Naive thymus-derived CD8-positive, alpha-beta T cell (primary cell): ENCODE results near the gene CCL3. TPM values are rescaled to one million over a fixed set of nuclear protein-coding genes. Genes with fewer than 3 reads are reported as not detected.
"Not testable (repeated sequence)": the region's sequence is repeated elsewhere in the genome, so short reads cannot be mapped to it uniquely, and the experiment has no call there.

Experiments used
- ATAC-seq, 2 donors: fragments of 150-1000 bp; cut with Tn5 transposase in 1 of 2; sonication (Bioruptor Pico), chemical (Tn5 transposase) in 1 of 2; 1 replicate in 1 of 2; 2 replicates in 1 of 2; pipeline ENCODE4 v1.10.0; 2021; ENCODE audit warnings: mild to moderate bottlenecking in 2 of 2, moderate library complexity in 2 of 2
- POLR2A ChIA-PET: fragments of 350-600 bp; sonication (Branson Sonifier 250); formaldehyde crosslinking; loops from one replicate; lab custom pipeline; 2021; ENCODE audit warnings: antibody characterized with exemption; lab: Charles Lee
- DNase-seq, 10 donors: peaks; one replicate each; pipeline versions ENCODE4 v3.0.0 to v3.0.0-alpha.2; 2020 to 2022
- H3K27ac Mint-ChIP-seq, 10 donors: one replicate each; pipeline ENCODE4 v1.8.0; 2020 to 2022; ENCODE audit warnings: mild to moderate bottlenecking in 10 of 10, mixed read lengths in 10 of 10, moderate library complexity in 4 of 10, inconsistent platforms in 1 of 10
- H3K27me3 Mint-ChIP-seq, 5 donors: one replicate each; pipeline ENCODE4 v1.8.0; 2021 to 2022; ENCODE audit warnings: mixed read lengths in 5 of 5
- H3K36me3 Mint-ChIP-seq, 3 donors: one replicate each; pipeline ENCODE4 v1.8.0; 2020 to 2022; ENCODE audit warnings: mixed read lengths in 3 of 3, mild to moderate bottlenecking in 2 of 3, inconsistent platforms in 1 of 3
- H3K4me1 Mint-ChIP-seq, 4 donors: one replicate each; pipeline ENCODE4 v1.8.0; 2021 to 2022; ENCODE audit warnings: mixed read lengths in 4 of 4
- H3K4me3 Mint-ChIP-seq, 10 donors: one replicate each; pipeline ENCODE4 v1.8.0; 2020 to 2022; ENCODE audit warnings: mild to moderate bottlenecking in 10 of 10, mixed read lengths in 10 of 10, moderate library complexity in 6 of 10, inconsistent platforms in 1 of 10
- H3K9me3 Mint-ChIP-seq, 9 donors: one replicate each; pipeline ENCODE4 v1.8.0; 2020 to 2022; ENCODE audit warnings: mixed read lengths in 9 of 9, mild to moderate bottlenecking in 3 of 9, inconsistent platforms in 1 of 9, moderate library complexity in 1 of 9
- polyA plus RNA-seq, 3 donors: library from polyadenylated mRNA; unstranded; fragments of 300-500 nt; fragmentation: Illumina TruSeq; gene quantifications; one replicate each; pipeline ENCODE4 v1.2.3, GENCODE V29; 2021
- total RNA-seq, 8 experiments: library from RNA in 2 of 8; stranded (reverse) in 2 of 8; gene quantifications; one replicate each; pipeline ENCODE4 v1.2.3 and lab custom pipeline; 2021 to 2026

Gene CCL3
- total and polyA plus RNA-seq, 5 experiments from 2014 or later, result 1.6 to 10.9 (median 2.6) TPM; not detected in 2

GRCh38 chr17:36111068-36111490 lies 21.1 kb upstream of the CCL3 start:
- POLR2A ChIA-PET, result no interaction called here
- no peak overlapping the region for H3K27ac Mint-ChIP-seq
- no peaks in the 10 kb centered on the region for H3K36me3 Mint-ChIP-seq
- peaks cover 2 to 14% (median 6%) of the 10 kb centered on the region in 5 donors for H3K27me3 Mint-ChIP-seq
- peaks cover 0 to 7% (median 0%) of the 10 kb centered on the region in 9 donors for H3K9me3 Mint-ChIP-seq
- ATAC-seq, result no peak
- DNase-seq, result no peak
- no peak overlapping the region for H3K4me3 Mint-ChIP-seq
- H3K4me1 Mint-ChIP-seq, result peaks cover 0 to 26% (median 0%) of the 10 kb centered on the region in 4 donors

DNA sequence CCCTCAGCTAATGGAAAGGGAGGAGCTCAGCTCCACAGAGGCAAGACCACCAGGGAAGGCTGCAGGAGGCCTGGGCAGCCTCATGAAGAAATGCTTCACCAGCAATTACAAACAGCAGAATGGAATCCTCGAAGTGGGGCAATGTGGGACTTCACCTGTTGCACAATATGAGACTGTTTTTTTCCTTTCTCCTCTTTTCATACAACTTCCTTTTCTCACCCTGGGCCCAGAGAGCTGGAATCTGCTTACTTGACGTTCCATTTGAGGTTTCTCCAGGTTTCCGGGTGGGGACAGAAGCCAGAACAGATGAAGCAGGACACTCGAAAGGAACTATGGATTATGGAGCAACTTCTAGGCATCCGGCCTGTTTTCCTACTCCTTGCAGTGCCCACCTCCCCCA lies 18.3 kb upstream of the CCL3 start:
- DNase-seq, H3K4me3 Mint-ChIP-seq, H3K36me3 Mint-ChIP-seq, ATAC-seq, H3K9me3 Mint-ChIP-seq, POLR2A ChIA-PET: not testable (repeated sequence)
- Mint-ChIP-seq H3K27ac (peak overlapping the region in 1 of 10 donors; percentile 38), H3K27me3 (peaks cover 3 to 34% (median 22%) of the 10 kb centered on the region in 5 donors), H3K4me1 (peaks cover 0 to 50% (median 3%) of the 10 kb centered on the region in 4 donors)

DNA sequence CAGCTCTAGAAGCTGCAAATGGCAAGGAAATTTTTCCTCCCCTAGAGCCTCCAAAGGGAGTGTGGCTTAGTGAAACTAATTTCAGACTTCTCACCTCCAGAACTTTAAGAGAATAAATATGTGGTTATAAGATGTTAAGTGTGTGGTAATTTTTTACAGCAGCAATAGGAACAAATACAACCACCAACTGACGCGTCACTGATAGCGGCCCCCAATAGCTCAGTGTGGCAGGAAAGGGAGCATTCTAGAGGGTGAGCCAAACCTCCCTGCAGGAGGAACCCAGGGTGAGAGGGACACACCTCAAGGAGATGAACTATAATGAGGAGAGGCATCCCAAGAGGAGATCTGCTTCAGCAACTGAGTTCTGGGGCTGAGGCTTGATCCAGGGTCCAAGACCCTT lies 17.7 kb upstream of the CCL3 start:
- Mint-ChIP-seq H3K9me3 (peaks cover 0 to 2% (median 0%) of the 10 kb centered on the region in 9 donors), H3K36me3 (no peaks in the 10 kb centered on the region), H3K4me3 (peak overlapping the region in 2 of 10 donors; percentile 14 to 20), H3K4me1 (peaks cover 0 to 56% (median 5%) of the 10 kb centered on the region in 4 donors), H3K27ac (peak overlapping the region in 3 of 10 donors; percentile 4 to 38 (median 34)), H3K27me3 (peaks cover 3 to 40% (median 22%) of the 10 kb centered on the region in 5 donors)
- no peak for ATAC-seq
- peak in 1 of 10 donors; percentile 42 for DNase-seq
- POLR2A ChIA-PET, result no interaction called here

GRCh38 chr17:36106493-36106835 lies 16.5 kb upstream of the CCL3 start:
- no peak for ATAC-seq
- H3K36me3 Mint-ChIP-seq, result no peaks in the 10 kb centered on the region
- H3K27me3 Mint-ChIP-seq, result peaks cover 3 to 44% (median 22%) of the 10 kb centered on the region in 5 donors
- DNase-seq, result no peak
- POLR2A ChIA-PET, result no interaction called here
- H3K27ac Mint-ChIP-seq, result peak overlapping the region in 2 of 10 donors; percentile 49 to 65
- no peak overlapping the region for H3K4me3 Mint-ChIP-seq
- peaks cover 0 to 60% (median 5%) of the 10 kb centered on the region in 4 donors for H3K4me1 Mint-ChIP-seq
- no peaks in the 10 kb centered on the region for H3K9me3 Mint-ChIP-seq

- POLR2A ChIA-PET, result no interaction called here
- Mint-ChIP-seq H3K36me3 (no peaks in the 10 kb centered on the region), H3K4me1 (peaks cover 0 to 58% (median 5%) of the 10 kb centered on the region in 4 donors), H3K27me3 (peaks cover 3 to 44% (median 22%) of the 10 kb centered on the region in 5 donors), H3K9me3 (no peaks in the 10 kb centered on the region), H3K27ac (peak overlapping the region in 3 of 10 donors; percentile 65 to 93 (median 91)), H3K4me3 (peak overlapping the region in 3 of 10 donors; percentile 1 to 92 (median 92))
- DNase-seq (no peak), ATAC-seq (no peak)
Measured at GRCh38 chr17:36105781-36106492, 16.0 kb upstream of the CCL3 start.

- Mint-ChIP-seq H3K27ac (peak overlapping the region in 5 of 10 donors; percentile 49 to 93 (median 81)), H3K4me3 (peak overlapping the region in 6 of 10 donors; percentile 46 to 92 (median 73)), H3K36me3 (no peaks in the 10 kb centered on the region), H3K9me3 (no peaks in the 10 kb centered on the region), H3K4me1 (peaks cover 0 to 63% (median 5%) of the 10 kb centered on the region in 4 donors), H3K27me3 (peaks cover 3 to 53% (median 28%) of the 10 kb centered on the region in 5 donors)
- POLR2A ChIA-PET, result no interaction called here
- DNase-seq, result no peak
- ATAC-seq, result no peak
Measured at GRCh38 chr17:36104701-36105181, 14.8 kb upstream of the CCL3 start.

DNA sequence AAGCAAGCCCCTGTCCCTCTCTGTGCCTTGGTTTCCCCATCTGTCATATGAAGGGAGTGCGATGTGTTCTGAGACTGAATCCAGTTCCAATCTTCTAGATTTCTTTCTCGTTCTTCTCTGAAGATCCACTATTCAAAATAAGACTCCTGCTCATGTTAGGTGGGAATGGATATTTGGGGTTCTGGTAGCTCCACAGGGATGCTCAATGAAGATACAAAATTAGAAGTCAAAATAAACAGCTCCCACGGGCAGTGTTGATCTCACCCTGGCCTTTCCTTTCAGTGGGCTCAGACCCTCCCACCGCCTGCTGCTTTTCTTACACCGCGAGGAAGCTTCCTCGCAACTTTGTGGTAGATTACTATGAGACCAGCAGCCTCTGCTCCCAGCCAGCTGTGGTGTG lies 14.3 kb upstream of the CCL3 start:
- Mint-ChIP-seq H3K27ac (peak overlapping the region in 5 of 10 donors; percentile 49 to 93 (median 81)), H3K4me1 (peaks cover 0 to 68% (median 5%) of the 10 kb centered on the region in 4 donors), H3K27me3 (peaks cover 3 to 58% (median 28%) of the 10 kb centered on the region in 5 donors), H3K4me3 (peak overlapping the region in 6 of 10 donors; percentile 46 to 92 (median 73))
- H3K9me3 Mint-ChIP-seq, POLR2A ChIA-PET, DNase-seq, ATAC-seq, H3K36me3 Mint-ChIP-seq: not testable (repeated sequence)

GRCh38 chr17:36103401-36103975 lies 13.5 kb upstream of the CCL3 start, which contains the start of gene CCL4:
Gene CCL4 (plus strand): TSS chr17:36103827. CDS start chr17:36103906, 79 bp downstream.
- DNase-seq, result peak in 3 of 10 donors; percentile 15 to 45 (median 31)
- H3K27ac Mint-ChIP-seq, result peak within 1 kb of the TSS in 5 of 10 donors; percentile 49 to 93 (median 82)
- H3K36me3 Mint-ChIP-seq, POLR2A ChIA-PET, H3K9me3 Mint-ChIP-seq: not testable (repeated sequence)
- H3K4me3 Mint-ChIP-seq, result peak within 1 kb of the TSS in 6 of 10 donors; percentile 46 to 93 (median 73)
- peak; percentile 20 to 72 for ATAC-seq
- H3K27me3 Mint-ChIP-seq, result peaks cover 3 to 65% (median 28%) of the 10 kb centered on the region in 5 donors
- H3K4me1 Mint-ChIP-seq, result peaks cover 0 to 73% (median 5%) of the 10 kb centered on the region in 4 donors

- H3K36me3 Mint-ChIP-seq, ATAC-seq, H3K27ac Mint-ChIP-seq, POLR2A ChIA-PET, H3K4me3 Mint-ChIP-seq, DNase-seq, H3K9me3 Mint-ChIP-seq: not testable (repeated sequence)
- Mint-ChIP-seq H3K27me3 (peaks cover 2 to 47% (median 10%) of the 10 kb centered on the region in 5 donors), H3K4me1 (peaks cover 0 to 54% (median 5%) of the 10 kb centered on the region in 4 donors)
Measured at GRCh38 chr17:36099004-36099403, 9.1 kb upstream of the CCL3 start.

GRCh38 chr17:36095992-36096391 lies 6.0 kb upstream of the CCL3 start:
- peaks cover 0 to 62% (median 2%) of the 10 kb centered on the region in 4 donors for H3K4me1 Mint-ChIP-seq
- no peak overlapping the region for H3K27ac Mint-ChIP-seq
- H3K27me3 Mint-ChIP-seq, result peaks cover 8 to 48% (median 20%) of the 10 kb centered on the region in 5 donors
- no peaks in the 10 kb centered on the region for H3K9me3 Mint-ChIP-seq
- H3K36me3 Mint-ChIP-seq, result no peaks in the 10 kb centered on the region
- ATAC-seq (no peak), DNase-seq (no peak)
- H3K4me3 Mint-ChIP-seq, result no peak overlapping the region
- POLR2A ChIA-PET, result no interaction called here

DNA sequence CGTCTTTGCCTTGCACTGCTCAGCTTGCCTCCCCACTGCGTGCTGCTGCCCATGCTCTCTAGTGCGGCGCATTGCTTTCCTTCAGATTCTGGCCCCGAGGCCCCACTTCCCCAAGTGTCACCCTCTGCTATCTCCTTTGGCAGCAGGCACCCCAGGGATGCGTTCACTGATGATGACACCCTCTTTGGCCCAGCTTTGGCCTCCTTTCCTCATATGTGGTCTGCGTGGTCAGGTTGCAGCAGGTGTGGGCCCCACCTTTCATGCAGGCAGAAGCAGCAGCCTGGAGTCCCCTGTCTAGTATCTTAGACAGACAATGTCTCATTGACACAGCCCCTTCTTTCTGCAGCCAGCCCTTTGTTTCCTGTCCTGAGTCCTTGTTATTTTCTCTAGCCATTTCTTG lies 4.8 kb upstream of the CCL3 start:
- no peak for ATAC-seq
- peaks cover 0 to 2% (median 0%) of the 10 kb centered on the region in 9 donors for H3K9me3 Mint-ChIP-seq
- peak overlapping the region in 1 of 10 donors; percentile 12 for H3K4me3 Mint-ChIP-seq
- H3K27me3 Mint-ChIP-seq, result peaks cover 8 to 47% (median 21%) of the 10 kb centered on the region in 5 donors
- H3K36me3 Mint-ChIP-seq, result no peaks in the 10 kb centered on the region
- DNase-seq, result no peak
- H3K27ac Mint-ChIP-seq, result peak overlapping the region in 2 of 10 donors; percentile 31 to 48
- POLR2A ChIA-PET, result no interaction called here
- H3K4me1 Mint-ChIP-seq, result peaks cover 4 to 64% (median 6%) of the 10 kb centered on the region in 4 donors

- Mint-ChIP-seq H3K36me3 (no peaks in the 10 kb centered on the region), H3K4me3 (no peak overlapping the region), H3K27ac (peak overlapping the region in 1 of 10 donors; percentile 48), H3K9me3 (peaks cover 0 to 3% (median 0%) of the 10 kb centered on the region in 9 donors), H3K4me1 (peaks cover 4 to 64% (median 8%) of the 10 kb centered on the region in 4 donors), H3K27me3 (peaks cover 8 to 46% (median 25%) of the 10 kb centered on the region in 5 donors)
- ATAC-seq, result no peak
- DNase-seq, result no peak
- POLR2A ChIA-PET, result no interaction called here
Measured at GRCh38 chr17:36094232-36094631, 4.3 kb upstream of the CCL3 start.
